HepG2 (cell line): Measurements from ENCODE around the gene OR6S1. TPM values are rescaled to one million over a fixed set of nuclear protein-coding genes. Genes with fewer than 3 reads are reported as not detected.
A peak's percentile ranks its signal among the peaks of the same experiment; 100 is the strongest.

Experiments used
- ATF4 ChIP-seq, 2 experiments: fragments of 450-650 bp in 1 of 2; sonication (generic) in 1 of 2; formaldehyde crosslinking; IDR thresholded peaks; 2 replicates each; pipeline versions ENCODE4 v1.5.0 to v1.8.0; 2020 to 2022; ENCODE audit warnings: mild to moderate bottlenecking in 1 of 2, missing genetic modification reagents in 1 of 2
- CHD2 ChIP-seq: IDR thresholded peaks from 2 replicates; pipeline ENCODE4 v1.6.1; 2011; ENCODE audit warnings: low read depth, low read length, improper control_type of control experiment
- SRSF9 ChIP-seq: fragments of 200-400 bp; formaldehyde crosslinking; IDR thresholded peaks from 2 replicates; pipeline ENCODE4 v1.6.1; 2018; ENCODE audit warnings: borderline replicate concordance, mild to moderate bottlenecking, low read depth, low read length; ENCODE audit not compliant: insufficient read depth, poor library complexity, severe bottlenecking
- TEF ChIP-seq: sonication (generic); formaldehyde crosslinking; IDR thresholded peaks from 2 replicates; pipeline ENCODE4 v1.5.0; 2020; ENCODE audit warnings: missing genetic modification reagents
- THYN1 ChIP-seq: sonication (generic); formaldehyde crosslinking; IDR thresholded peaks from 2 replicates; pipeline ENCODE4 v1.8.1; 2023; ENCODE audit warnings: low read depth, mild to moderate bottlenecking, moderate library complexity, missing genetic modification reagents, borderline replicate concordance
- UBTF ChIP-seq: sonication (generic); formaldehyde crosslinking; IDR thresholded peaks from 2 replicates; pipeline ENCODE4 v1.4.0; 2020; ENCODE audit warnings: mild to moderate bottlenecking, missing genetic modification reagents
- ZBTB40 ChIP-seq, 2 experiments: fragments of 450-650 bp in 1 of 2; sonication (generic) in 1 of 2; formaldehyde crosslinking in 1 of 2; IDR thresholded peaks; 2 replicates each; pipeline versions ENCODE4 v1.6.1 to v1.8.0; 2016 to 2022; ENCODE audit warnings: antibody characterized with exemption in 1 of 2, mild to moderate bottlenecking in 1 of 2, missing genetic modification reagents in 1 of 2
- ZFAT ChIP-seq: sonication (generic); formaldehyde crosslinking; conservative IDR thresholded peaks from 2 replicates; pipeline ENCODE4 v1.8.1; 2023; ENCODE audit warnings: missing genetic modification reagents, inconsistent platforms
- polyA plus RNA-seq, 8 experiments: library from polyadenylated mRNA; depleted of rRNA in 3 of 8; stranded (reverse) in 7 of 8; unstranded in 1 of 8; fragments of >200 nt; fragmentation: Illumina TruSeq in 4 of 8; extraction: Trizol in 4 of 8; gene quantifications; 2 replicates each; pipeline versions ENCODE4 v1.2.1 to v1.2.3, GENCODE V29; 2011 to 2016; ENCODE audit warnings: low read depth in 4 of 8, missing spikeins in 1 of 8, mixed read lengths in 1 of 8; ENCODE audit not compliant: insufficient read depth in 1 of 8
- total RNA-seq, 5 experiments: library from RNA; depleted of rRNA; stranded (reverse); fragments of >200 nt; fragmentation: Illumina TruSeq; extraction: Trizol; gene quantifications; 2 replicates each; pipeline ENCODE4 v1.2.3, GENCODE V29; 2016; ENCODE audit warnings: low read depth in 1 of 5

Gene OR6S1
- total and polyA plus RNA-seq, 2 of the 13 experiments (the other 11 are each of a cell fraction or from before 2014, with no cell fraction given) = 0.09 TPM; not detected in 1

GRCh38 chr14:20687362-20688166 is 46.1 kb upstream of the OR6S1 start (continued):
- 0 out of 2 replicates have a peak, but pooled peaks have one; percentile 46 for TF ChIP-seq TEF (CRISPR knock-in tag)
- no peak for TF ChIP-seq THYN1
- TF ChIP-seq ZFAT (CRISPR knock-in tag) = no peak
- 0 out of 4 replicates have a peak, but pooled peaks of 1 of the 2 experiments have one; percentile 13 for TF ChIP-seq ATF4 (CRISPR knock-in tag; IDR thresholded peaks at IDR 0.05)
- TF ChIP-seq SRSF9 = no peak
- TF ChIP-seq CHD2 = no peak
- no peak for TF ChIP-seq ZBTB40 (IDR thresholded peaks at IDR 0.05)
- TF ChIP-seq ZBTB40 (CRISPR knock-in tag; IDR thresholded peaks at IDR 0.05) = no peak
- TF ChIP-seq UBTF (CRISPR knock-in tag) = peak; percentile 40; the same call in 1 of the 2 replicates
